Mucosa of descending colon (tissue), 3 donors: ENCODE data around the gene PSMB7. TPM values are rescaled to one million over a fixed set of nuclear protein-coding genes. Genes with fewer than 3 reads are reported as not detected.

Experiments
- ATAC-seq: fragments of 200-7000 bp; cut with Tn5 transposase; one replicate; pipeline ENCODE4 v1.9.1; 2020; ENCODE audit warnings: mild to moderate bottlenecking, moderate library complexity
- DNase-seq, 3 donors: peaks; one replicate each; pipeline ENCODE4 v3.0.0-alpha.2; 2020
- H3K36me3 ChIP-seq: fragments of 200-600 bp; one replicate; pipeline ENCODE4 v1.8.0; 2021; ENCODE audit warnings: low read depth, mild to moderate bottlenecking
- H3K4me1 ChIP-seq: fragments of 200-600 bp; one replicate; pipeline ENCODE4 v1.8.0; 2021; ENCODE audit warnings: low read depth, mild to moderate bottlenecking
- H3K4me3 ChIP-seq: fragments of 200-600 bp; one replicate; pipeline ENCODE4 v1.8.0; 2021; ENCODE audit warnings: mild to moderate bottlenecking
- H3K9me3 ChIP-seq: fragments of 200-600 bp; one replicate; pipeline ENCODE4 v1.8.0; 2021; ENCODE audit warnings: mild to moderate bottlenecking
- intact Hi-C, 2 donors: fragments of 100-400 bp; cut with DNase I in 1 of 2; cut with micrococcal nuclease in 1 of 2; formaldehyde crosslinking; loops; one replicate each; pipeline versions ENCODE4 v1.11.0 to v1.11.1; 2022; cut with DNase I, micrococcal nuclease
- total RNA-seq, 3 donors: library from RNA; stranded (reverse); fragmentation: NEBNext Ultra II Directional in 2 of 3; extraction: Animal tissue kit (Norgen Biotek cat#: 25700) in 2 of 3; gene quantifications; one replicate each; pipeline versions ENCODE4 v1.2.1 to v1.2.4, GENCODE V29; 2021 to 2023
- TF ChIP-seq, protein P1 (sequence below): fragments of 200-600 bp; IDR thresholded peaks from one replicate; pipeline ENCODE4 v1.8.0; 2022; ENCODE audit warnings: antibody characterized with exemption, mild to moderate bottlenecking
- donor health status: DM: no; HTN: no; CAD: no; lungs with moderate emphysema.
- donor health status: DM: no; HTN: no; CAD: no.
- donor health status: DM: no; HTN: yes; CAD: no.

The PSMB7 gene
- total RNA-seq, 3 donors from 2014 or later, result 83.6 to 120 (median 92.3) TPM

DNA sequence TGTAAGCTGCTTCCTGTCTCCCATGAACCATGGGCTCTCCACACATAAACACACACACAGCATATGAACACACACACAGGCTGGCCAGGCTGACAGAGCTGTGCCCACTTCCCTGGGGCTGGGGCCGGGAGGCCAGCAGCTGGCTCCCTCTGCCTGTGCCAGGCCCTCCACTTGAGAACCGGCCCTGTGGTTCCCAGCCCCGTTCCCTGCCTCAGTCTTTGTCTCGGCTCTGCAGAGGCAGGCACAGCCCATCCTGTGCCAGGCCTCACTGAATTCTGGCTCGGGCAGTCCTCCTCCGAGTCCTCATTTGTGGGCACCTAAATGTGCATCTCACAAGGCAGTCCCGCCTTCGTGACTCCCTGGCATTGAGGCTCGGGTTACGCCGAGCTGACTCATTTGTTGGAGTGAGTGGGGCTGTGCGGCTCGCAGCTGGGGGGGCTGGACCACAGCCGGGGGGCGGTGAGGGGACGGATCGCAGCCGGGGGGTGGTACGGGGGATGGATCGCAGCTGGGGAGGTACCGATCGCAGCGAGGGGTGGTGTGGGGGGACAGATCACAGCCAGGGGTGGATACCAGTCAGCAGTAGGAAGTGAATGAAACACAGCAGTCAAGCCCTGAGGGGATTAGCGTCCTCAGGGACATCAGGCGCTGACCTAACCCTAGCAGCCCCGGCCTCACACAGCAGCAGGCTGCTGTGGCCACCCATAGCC is 72.3 kb downstream of the PSMB7 start:
- peak; percentile 31 to 67 (median 48) for DNase-seq
- peak; percentile 44 for ATAC-seq
- Histone ChIP-seq H3K4me1 (no peaks in the 10 kb centered on the region), H3K9me3 (no peaks in the 10 kb centered on the region), H3K4me3 (no peak overlapping the region), H3K36me3 (no peaks in the 10 kb centered on the region)
- TF ChIP-seq, protein P1, sequence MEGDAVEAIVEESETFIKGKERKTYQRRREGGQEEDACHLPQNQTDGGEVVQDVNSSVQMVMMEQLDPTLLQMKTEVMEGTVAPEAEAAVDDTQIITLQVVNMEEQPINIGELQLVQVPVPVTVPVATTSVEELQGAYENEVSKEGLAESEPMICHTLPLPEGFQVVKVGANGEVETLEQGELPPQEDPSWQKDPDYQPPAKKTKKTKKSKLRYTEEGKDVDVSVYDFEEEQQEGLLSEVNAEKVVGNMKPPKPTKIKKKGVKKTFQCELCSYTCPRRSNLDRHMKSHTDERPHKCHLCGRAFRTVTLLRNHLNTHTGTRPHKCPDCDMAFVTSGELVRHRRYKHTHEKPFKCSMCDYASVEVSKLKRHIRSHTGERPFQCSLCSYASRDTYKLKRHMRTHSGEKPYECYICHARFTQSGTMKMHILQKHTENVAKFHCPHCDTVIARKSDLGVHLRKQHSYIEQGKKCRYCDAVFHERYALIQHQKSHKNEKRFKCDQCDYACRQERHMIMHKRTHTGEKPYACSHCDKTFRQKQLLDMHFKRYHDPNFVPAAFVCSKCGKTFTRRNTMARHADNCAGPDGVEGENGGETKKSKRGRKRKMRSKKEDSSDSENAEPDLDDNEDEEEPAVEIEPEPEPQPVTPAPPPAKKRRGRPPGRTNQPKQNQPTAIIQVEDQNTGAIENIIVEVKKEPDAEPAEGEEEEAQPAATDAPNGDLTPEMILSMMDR, result no peak
- intact Hi-C loops, result no loop called here

DNA sequence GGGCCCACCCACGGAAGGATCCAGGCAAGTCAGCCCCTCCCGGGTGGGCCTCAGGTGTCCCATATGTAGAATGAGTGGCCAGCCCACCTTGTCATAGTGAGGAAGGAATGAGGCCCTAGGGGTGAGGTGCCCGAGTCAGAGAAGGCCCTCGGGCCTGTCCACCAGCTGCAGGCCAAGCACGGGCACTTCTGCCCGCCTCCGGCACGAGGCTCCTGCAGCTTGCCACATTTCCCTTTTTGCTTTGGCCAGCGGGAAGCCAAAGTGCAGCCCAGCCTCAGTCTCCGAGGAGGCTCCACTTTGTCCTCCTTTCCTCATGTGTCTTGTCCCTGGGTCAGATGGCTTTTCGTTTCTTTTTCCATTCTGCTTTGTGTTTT is 72.9 kb downstream of the PSMB7 start:
- Histone ChIP-seq H3K9me3 (no peaks in the 10 kb centered on the region), H3K4me3 (no peak overlapping the region), H3K4me1 (no peaks in the 10 kb centered on the region), H3K36me3 (no peaks in the 10 kb centered on the region)
- intact Hi-C loops, result no loop called here
- ATAC-seq (no peak), DNase-seq (peak in 1 of 3 donors; percentile 10)
- TF ChIP-seq, protein P1, result no peak

DNA sequence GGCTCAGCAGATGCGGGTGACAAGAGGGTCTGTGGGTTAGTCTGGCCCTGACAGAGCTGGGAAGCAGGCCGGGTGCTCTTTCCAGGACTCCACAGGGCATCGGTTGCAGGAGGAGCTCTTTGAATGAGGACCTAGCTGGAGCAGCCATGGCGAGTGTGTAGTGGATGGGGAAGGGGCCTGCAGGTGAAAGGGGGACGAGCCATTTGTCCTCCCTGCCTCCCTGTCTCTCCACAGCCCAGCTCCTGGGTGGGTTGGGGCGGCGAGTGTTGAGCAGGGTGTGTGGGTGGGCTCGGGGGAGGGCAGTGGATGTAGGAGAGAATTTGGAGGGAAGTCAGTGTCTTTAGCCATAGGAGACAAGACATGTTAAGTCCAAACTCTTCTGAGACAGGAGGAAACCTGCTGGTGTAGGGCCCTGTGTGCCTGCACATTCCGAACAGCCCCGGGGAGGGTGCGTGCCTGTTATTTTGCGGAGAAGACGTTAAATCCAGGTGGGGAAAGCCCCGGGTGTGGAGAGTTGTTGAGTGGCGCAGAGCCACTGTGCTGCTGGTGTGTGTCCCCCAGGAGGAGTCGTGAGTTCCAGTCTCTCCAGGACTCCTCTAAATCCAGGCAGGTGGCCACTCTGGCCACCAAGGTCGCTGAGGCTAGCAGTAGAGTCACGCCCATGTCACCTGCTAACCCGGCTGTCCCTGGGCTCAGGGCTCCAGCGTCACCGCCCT is 73.6 kb downstream of the PSMB7 start:
- Histone ChIP-seq H3K4me1 (no peaks in the 10 kb centered on the region), H3K36me3 (no peaks in the 10 kb centered on the region), H3K4me3 (no peak overlapping the region), H3K9me3 (no peaks in the 10 kb centered on the region)
- intact Hi-C loops, result no loop called here
- ATAC-seq, result no peak
- peak in 2 of 3 donors; percentile 16 to 30 for DNase-seq
- TF ChIP-seq, protein P1, result no peak

DNA sequence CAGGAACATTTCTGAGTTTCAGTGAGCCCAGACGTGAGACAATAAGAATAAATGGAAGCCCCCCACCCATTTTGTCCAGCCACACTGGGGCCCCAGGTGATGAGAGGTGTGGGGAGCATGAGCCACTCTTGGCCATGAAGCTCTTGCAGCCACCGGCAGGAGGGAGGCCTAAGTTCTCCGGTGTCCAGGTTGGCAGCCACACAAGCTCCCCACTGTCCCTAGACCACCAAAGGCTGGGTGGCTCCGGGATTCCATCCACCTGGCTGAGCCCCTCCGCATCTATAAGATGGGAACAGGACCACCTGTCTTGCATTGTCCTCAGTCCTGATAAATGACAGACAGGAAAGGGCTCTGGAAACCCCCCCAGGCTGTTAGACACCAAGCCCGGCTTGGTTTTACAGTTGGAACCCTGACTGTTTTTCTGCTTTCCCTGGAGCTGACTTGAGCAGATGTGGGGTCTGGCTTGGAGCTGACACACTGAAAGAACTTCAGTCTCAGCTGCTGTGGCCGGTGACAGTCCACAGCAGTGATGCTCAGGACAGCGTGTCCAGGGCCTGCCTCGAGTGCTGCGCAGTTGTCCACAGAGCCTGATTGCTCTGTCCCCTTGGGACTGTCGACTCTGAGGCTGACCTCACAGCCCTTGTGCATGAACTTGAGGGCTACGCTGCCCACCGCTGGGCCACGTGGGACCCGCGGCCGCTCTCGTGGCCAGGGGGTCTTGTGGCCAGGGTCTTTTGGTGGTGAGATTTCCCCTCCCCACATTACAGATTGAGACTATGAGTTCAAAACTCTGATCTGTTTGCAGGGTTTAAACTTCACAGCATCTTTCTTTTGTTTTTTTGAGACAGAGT is 74.8 kb downstream of the PSMB7 start:
- peak in 1 of 3 donors; percentile 19 for DNase-seq
- no peak overlapping the region for H3K4me3 ChIP-seq
- no peaks in the 10 kb centered on the region for H3K36me3 ChIP-seq
- no peak for ATAC-seq
- H3K9me3 ChIP-seq, result no peaks in the 10 kb centered on the region
- intact Hi-C loops, result no loop called here
- TF ChIP-seq, protein P1, result no peak
- H3K4me1 ChIP-seq, result no peaks in the 10 kb centered on the region

DNA sequence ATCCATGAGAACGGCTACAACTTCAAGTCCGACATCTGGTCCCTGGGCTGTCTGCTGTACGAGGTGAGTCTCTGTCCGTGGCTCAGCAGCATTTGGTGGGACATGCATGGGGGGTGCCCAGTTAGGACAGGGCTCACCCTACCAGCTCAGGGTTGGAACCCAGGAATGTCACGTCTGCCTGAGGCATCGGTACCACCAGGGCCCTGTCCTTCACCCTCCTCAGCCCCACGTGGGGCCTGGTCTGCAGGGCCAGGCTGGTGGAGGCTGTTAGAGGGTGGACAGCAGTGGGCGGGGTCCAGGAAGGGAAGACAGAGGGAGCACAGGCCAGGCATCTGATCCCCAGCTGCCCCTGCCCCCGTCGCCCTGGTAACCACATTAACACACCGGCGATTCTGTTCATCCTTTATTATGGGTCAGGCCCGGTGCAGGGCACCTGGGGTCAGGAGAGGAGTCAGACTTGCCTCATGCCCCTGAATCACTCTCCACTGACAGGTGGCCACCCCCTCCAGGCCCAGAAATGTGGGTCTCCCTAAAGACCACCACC is 75.6 kb downstream of the PSMB7 start:
- H3K36me3 ChIP-seq, result no peaks in the 10 kb centered on the region
- DNase-seq, result peak in 1 of 3 donors; percentile 40
- no peak for ATAC-seq
- no peak overlapping the region for H3K4me3 ChIP-seq
- H3K9me3 ChIP-seq, result no peaks in the 10 kb centered on the region
- TF ChIP-seq, protein P1, result no peak
- intact Hi-C loops, result no loop called here
- no peaks in the 10 kb centered on the region for H3K4me1 ChIP-seq
